SK-N-SH (cell line): Measurements from ENCODE around the gene GALNT1. TPM values are rescaled to one million over a fixed set of nuclear protein-coding genes. Genes with fewer than 3 reads are reported as not detected.

ENCODE experiments used
- CTCF ChIA-PET: fragments of 300-600, 350-600 bp; formaldehyde crosslinking; extraction: SDS; loops from one replicate; lab custom pipeline; 2021; lab: Yijun Ruan, JAX
- POLR2A ChIA-PET: fragments of 350-600 bp; sonication (Branson Sonifier 250); formaldehyde crosslinking; extraction: SDS; loops from one replicate; lab custom pipeline; 2020; ENCODE audit warnings: antibody characterized with exemption, inconsistent platforms; lab: Yijun Ruan, JAX
- DNase-seq: peaks from one replicate; pipeline ENCODE4 v3.0.0; 2012
- H2AFZ ChIP-seq: fragments of 200-600 bp; sonication (generic); 2 replicates; pipeline ENCODE4 v1.8.1; 2016; ENCODE audit warnings: antibody characterized with exemption, mild to moderate bottlenecking, low read depth
- H3F3A ChIP-seq: fragments of 200-600 bp; sonication (generic); replicated peaks from 2 replicates; pipeline ENCODE3; 2016; ENCODE audit warnings: antibody characterized with exemption, mild to moderate bottlenecking; ENCODE audit not compliant: insufficient read depth
- H3K27ac ChIP-seq, 2 experiments: fragments of 200-500 bp in 1 of 2; fragments of 200-600 bp in 1 of 2; sonication (Bioruptor generic) in 1 of 2; sonication (generic), shearing (Covaris generic) in 1 of 2; 2 replicates each; pipeline versions ENCODE4 v1.5.1 to v1.6.1; 2014 to 2016; ENCODE audit warnings: low read depth in 2 of 2, inconsistent platforms in 1 of 2, low read length in 1 of 2, mild to moderate bottlenecking in 1 of 2, mixed read lengths in 1 of 2
- H3K27me3 ChIP-seq: fragments of 200-600 bp; sonication (generic), shearing (Covaris generic); 2 replicates; pipeline ENCODE4 v1.6.1; 2016; ENCODE audit warnings: mixed run types; ENCODE audit not compliant: insufficient read depth
- H3K36me3 ChIP-seq, 2 experiments: fragments of 200-500 bp in 1 of 2; fragments of 200-600 bp in 1 of 2; sonication (Bioruptor generic) in 1 of 2; sonication (generic) in 1 of 2; replicated peaks in 1 of 2; 2 replicates each; pipeline versions ENCODE3 to v1.5.1; 2014 to 2016; ENCODE audit warnings: low read length in 1 of 2, mild to moderate bottlenecking in 1 of 2; ENCODE audit not compliant: insufficient read depth in 2 of 2, control insufficient read depth in 1 of 2
- H3K4me1 ChIP-seq, 2 experiments: fragments of 200-500 bp in 1 of 2; fragments of 200-600 bp in 1 of 2; sonication (Bioruptor generic) in 1 of 2; sonication (generic), shearing (Covaris generic) in 1 of 2; 2 replicates each; pipeline versions ENCODE4 v1.5.1 to v1.6.1; 2014 to 2016; ENCODE audit warnings: low read depth in 1 of 2, low read length in 1 of 2, mixed run types in 1 of 2; ENCODE audit not compliant: insufficient read depth in 2 of 2, control insufficient read depth in 1 of 2
- H3K4me2 ChIP-seq: fragments of 200-600 bp; sonication (generic), shearing (Covaris generic); 2 replicates; pipeline ENCODE4 v1.6.1; 2017; ENCODE audit warnings: mixed run types
- H3K4me3 ChIP-seq, 2 experiments: fragments of 200-500 bp in 1 of 2; fragments of 200-600 bp in 1 of 2; sonication (Bioruptor generic) in 1 of 2; sonication (generic), shearing (Covaris generic) in 1 of 2; 2 replicates each; pipeline versions ENCODE4 v1.5.1 to v1.8.1; 2014 to 2016; ENCODE audit warnings: low read depth in 2 of 2, inconsistent platforms in 1 of 2, low read length in 1 of 2, mild to moderate bottlenecking in 1 of 2, mixed read lengths in 1 of 2, moderate library complexity in 1 of 2
- H3K79me2 ChIP-seq: fragments of 200-600 bp; sonication (generic); 2 replicates; pipeline ENCODE4 v1.8.1; 2017; ENCODE audit warnings: mild to moderate bottlenecking; ENCODE audit not compliant: insufficient read depth
- H3K9ac ChIP-seq: fragments of 200-600 bp; sonication (generic); 2 replicates; pipeline ENCODE4 v1.6.1; 2017; ENCODE audit warnings: mixed run types
- H3K9me2 ChIP-seq: fragments of 200-600 bp; sonication (generic); 2 replicates; pipeline ENCODE4 v1.6.1; 2017; ENCODE audit warnings: mixed run types
- H3K9me3 ChIP-seq: fragments of 200-600 bp; sonication (generic); 2 replicates; pipeline ENCODE4 v1.6.1; 2017; ENCODE audit warnings: mixed run types, mild to moderate bottlenecking, moderate library complexity
- H4K20me1 ChIP-seq: fragments of 200-600 bp; sonication (generic); 2 replicates; pipeline ENCODE4 v1.6.1; 2017; ENCODE audit warnings: mild to moderate bottlenecking, mixed run types; ENCODE audit not compliant: insufficient read depth
- FOSL2 ChIP-seq: IDR thresholded peaks from 2 replicates; pipeline ENCODE4 v1.4.0; 2012; ENCODE audit warnings: low read depth, mild to moderate bottlenecking, moderate library complexity, borderline replicate concordance
- FOXJ3 ChIP-seq: sonication (generic); formaldehyde crosslinking; IDR thresholded peaks from 2 replicates; pipeline ENCODE4 v1.5.1; 2020; ENCODE audit warnings: mild to moderate bottlenecking, missing genetic modification reagents
- FOXM1 ChIP-seq: IDR thresholded peaks from 2 replicates; pipeline ENCODE4 v1.4.0; 2012; ENCODE audit warnings: low read depth, mild to moderate bottlenecking
- GABPA ChIP-seq: IDR thresholded peaks from 2 replicates; pipeline ENCODE4 v1.4.0; 2012; ENCODE audit warnings: low read depth, mild to moderate bottlenecking
- GATA2 ChIP-seq: sonication (generic); formaldehyde crosslinking; IDR thresholded peaks from 2 replicates; pipeline ENCODE4 v1.5.0; 2020; ENCODE audit warnings: mild to moderate bottlenecking, missing genetic modification reagents
- JUND ChIP-seq: IDR thresholded peaks from 2 replicates; pipeline ENCODE4 v1.4.0; 2012
- MEF2A ChIP-seq: IDR thresholded peaks from 2 replicates; pipeline ENCODE4 v1.4.0; 2012; ENCODE audit warnings: low read depth, borderline replicate concordance
- NFIC ChIP-seq: IDR thresholded peaks from 2 replicates; pipeline ENCODE4 v1.4.0; 2012; ENCODE audit warnings: borderline replicate concordance
- NRF1 ChIP-seq: IDR thresholded peaks from 2 replicates; pipeline ENCODE4 v1.6.1; 2012; ENCODE audit warnings: low read depth, mild to moderate bottlenecking, low read length
- POLR2AphosphoS5 ChIP-seq: IDR thresholded peaks from 2 replicates; pipeline ENCODE4 v1.6.1; 2012; ENCODE audit warnings: low read depth, low read length
- RAD21 ChIP-seq: IDR thresholded peaks from 2 replicates; pipeline ENCODE4 v1.6.1; 2012; ENCODE audit warnings: mild to moderate bottlenecking, low read length
- RCOR1 ChIP-seq: fragments of 150-350 bp; IDR thresholded peaks from 2 replicates; pipeline ENCODE4 v1.6.1; 2017; ENCODE audit warnings: antibody characterized with exemption, low read length
- SIN3A ChIP-seq: IDR thresholded peaks from 2 replicates; pipeline ENCODE4 v1.6.1; 2012; ENCODE audit warnings: low read depth, mild to moderate bottlenecking, low read length, moderate library complexity, borderline replicate concordance
- TAF1 ChIP-seq: IDR thresholded peaks from 2 replicates; pipeline ENCODE4 v1.6.1; 2012; ENCODE audit warnings: low read depth, mild to moderate bottlenecking, low read length, moderate library complexity, borderline replicate concordance
- TCF12 ChIP-seq: IDR thresholded peaks from 2 replicates; pipeline ENCODE4 v1.4.0; 2012
- YY1 ChIP-seq: IDR thresholded peaks from 2 replicates; pipeline ENCODE4 v1.4.0; 2012; ENCODE audit warnings: low read depth, mild to moderate bottlenecking
- WGBS: methylation state at CpG from one replicate; pipeline ENCODE4 v1.1.6; 2017; ENCODE audit warnings: low lambda C conversion rate; 5-methylcytosine and 5-hydroxymethylcytosine counted together
- polyA plus RNA-seq, 3 experiments: library from polyadenylated mRNA; depleted of rRNA; stranded (reverse); fragments of >200 nt; gene quantifications; 2 replicates each; pipeline ENCODE4 v1.2.3, GENCODE V29; 2012
- TF ChIP-seq, protein P1 (sequence below): IDR thresholded peaks from 2 replicates; pipeline ENCODE4 v1.4.0; 2012; ENCODE audit warnings: low read depth, borderline replicate concordance
- TF ChIP-seq, protein P2 (sequence below): IDR thresholded peaks from 2 replicates; pipeline ENCODE4 v1.4.0; 2012; ENCODE audit warnings: low read depth
- TF ChIP-seq, protein P3 (sequence below): IDR thresholded peaks from 2 replicates; pipeline ENCODE4 v1.6.1; 2012; ENCODE audit warnings: mild to moderate bottlenecking, low read depth, low read length, moderate library complexity

The GALNT1 gene
- polyA plus RNA-seq, 1 of the 3 experiments (the other 2 are of a cell fraction): 15.7 TPM

GRCh38 chr18:35717182-35717581, 135.6 kb downstream of the GALNT1 start:
- Histone ChIP-seq H3K36me3 (peaks cover 0 to 11% of the 10 kb centered on the region in 2 experiments), H3K4me2 (no peak overlapping the region), H3K9ac (no peak overlapping the region), H3K79me2 (no peaks in the 10 kb centered on the region), H3K4me1 (no peaks in the 10 kb centered on the region), H4K20me1 (no peaks in the 10 kb centered on the region), H3F3A (no peaks in the 10 kb centered on the region), H3K9me2 (no peaks in the 10 kb centered on the region), H2AFZ (no peak overlapping the region), H3K27ac (no peak overlapping the region), H3K9me3 (no peaks in the 10 kb centered on the region), H3K4me3 (no peak overlapping the region), H3K27me3 (no peaks in the 10 kb centered on the region)
- POLR2A ChIA-PET: no interaction called here
- CTCF ChIA-PET: no interaction called here
- no peak for DNase-seq
- TF ChIP-seq, protein P1, sequence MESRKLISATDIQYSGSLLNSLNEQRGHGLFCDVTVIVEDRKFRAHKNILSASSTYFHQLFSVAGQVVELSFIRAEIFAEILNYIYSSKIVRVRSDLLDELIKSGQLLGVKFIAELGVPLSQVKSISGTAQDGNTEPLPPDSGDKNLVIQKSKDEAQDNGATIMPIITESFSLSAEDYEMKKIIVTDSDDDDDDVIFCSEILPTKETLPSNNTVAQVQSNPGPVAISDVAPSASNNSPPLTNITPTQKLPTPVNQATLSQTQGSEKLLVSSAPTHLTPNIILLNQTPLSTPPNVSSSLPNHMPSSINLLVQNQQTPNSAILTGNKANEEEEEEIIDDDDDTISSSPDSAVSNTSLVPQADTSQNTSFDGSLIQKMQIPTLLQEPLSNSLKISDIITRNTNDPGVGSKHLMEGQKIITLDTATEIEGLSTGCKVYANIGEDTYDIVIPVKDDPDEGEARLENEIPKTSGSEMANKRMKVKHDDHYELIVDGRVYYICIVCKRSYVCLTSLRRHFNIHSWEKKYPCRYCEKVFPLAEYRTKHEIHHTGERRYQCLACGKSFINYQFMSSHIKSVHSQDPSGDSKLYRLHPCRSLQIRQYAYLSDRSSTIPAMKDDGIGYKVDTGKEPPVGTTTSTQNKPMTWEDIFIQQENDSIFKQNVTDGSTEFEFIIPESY: no peak
- TF ChIP-seq TAF1 (no peak), RCOR1 (no peak), FOXJ3 (CRISPR knock-in tag) (no peak), NFIC (no peak), FOXM1 (no peak), JUND (no peak), SIN3A (no peak), NRF1 (no peak)
- TF ChIP-seq, protein P2, sequence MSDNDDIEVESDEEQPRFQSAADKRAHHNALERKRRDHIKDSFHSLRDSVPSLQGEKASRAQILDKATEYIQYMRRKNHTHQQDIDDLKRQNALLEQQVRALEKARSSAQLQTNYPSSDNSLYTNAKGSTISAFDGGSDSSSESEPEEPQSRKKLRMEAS: no peak
- WGBS: 94% methylated on average over 5 of the region's 5 CpGs

GRCh38 chr18:35721431-35722081, 140.0 kb downstream of the GALNT1 start:
- Histone ChIP-seq H3F3A (no peaks in the 10 kb centered on the region), H3K4me1 (no peaks in the 10 kb centered on the region), H4K20me1 (no peaks in the 10 kb centered on the region), H3K9me3 (no peaks in the 10 kb centered on the region), H3K4me2 (no peak overlapping the region), H2AFZ (no peak overlapping the region), H3K36me3 (no peaks in the 10 kb centered on the region), H3K9ac (no peak overlapping the region), H3K27me3 (no peaks in the 10 kb centered on the region), H3K79me2 (no peaks in the 10 kb centered on the region), H3K9me2 (no peaks in the 10 kb centered on the region), H3K27ac (no peak overlapping the region), H3K4me3 (no peak overlapping the region)
- 7% methylated on average over 3 of the region's 6 CpGs for WGBS
- DNase-seq: no peak
- CTCF ChIA-PET: no interaction called here
- POLR2A ChIA-PET: no interaction called here
- TF ChIP-seq TAF1 (no peak), FOSL2 (no peak), POLR2AphosphoS5 (no peak), MEF2A (no peak), GABPA (no peak), FOXJ3 (CRISPR knock-in tag) (no peak), GATA2 (CRISPR knock-in tag) (no peak), TCF12 (no peak), NRF1 (no peak), YY1 (no peak), SIN3A (no peak), RAD21 (no peak)
- TF ChIP-seq, protein P3, sequence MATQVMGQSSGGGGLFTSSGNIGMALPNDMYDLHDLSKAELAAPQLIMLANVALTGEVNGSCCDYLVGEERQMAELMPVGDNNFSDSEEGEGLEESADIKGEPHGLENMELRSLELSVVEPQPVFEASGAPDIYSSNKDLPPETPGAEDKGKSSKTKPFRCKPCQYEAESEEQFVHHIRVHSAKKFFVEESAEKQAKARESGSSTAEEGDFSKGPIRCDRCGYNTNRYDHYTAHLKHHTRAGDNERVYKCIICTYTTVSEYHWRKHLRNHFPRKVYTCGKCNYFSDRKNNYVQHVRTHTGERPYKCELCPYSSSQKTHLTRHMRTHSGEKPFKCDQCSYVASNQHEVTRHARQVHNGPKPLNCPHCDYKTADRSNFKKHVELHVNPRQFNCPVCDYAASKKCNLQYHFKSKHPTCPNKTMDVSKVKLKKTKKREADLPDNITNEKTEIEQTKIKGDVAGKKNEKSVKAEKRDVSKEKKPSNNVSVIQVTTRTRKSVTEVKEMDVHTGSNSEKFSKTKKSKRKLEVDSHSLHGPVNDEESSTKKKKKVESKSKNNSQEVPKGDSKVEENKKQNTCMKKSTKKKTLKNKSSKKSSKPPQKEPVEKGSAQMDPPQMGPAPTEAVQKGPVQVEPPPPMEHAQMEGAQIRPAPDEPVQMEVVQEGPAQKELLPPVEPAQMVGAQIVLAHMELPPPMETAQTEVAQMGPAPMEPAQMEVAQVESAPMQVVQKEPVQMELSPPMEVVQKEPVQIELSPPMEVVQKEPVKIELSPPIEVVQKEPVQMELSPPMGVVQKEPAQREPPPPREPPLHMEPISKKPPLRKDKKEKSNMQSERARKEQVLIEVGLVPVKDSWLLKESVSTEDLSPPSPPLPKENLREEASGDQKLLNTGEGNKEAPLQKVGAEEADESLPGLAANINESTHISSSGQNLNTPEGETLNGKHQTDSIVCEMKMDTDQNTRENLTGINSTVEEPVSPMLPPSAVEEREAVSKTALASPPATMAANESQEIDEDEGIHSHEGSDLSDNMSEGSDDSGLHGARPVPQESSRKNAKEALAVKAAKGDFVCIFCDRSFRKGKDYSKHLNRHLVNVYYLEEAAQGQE: no peak
- TF ChIP-seq, protein P1: no peak
